Epithelial cell of esophagus (primary cell): Measurements from ENCODE around the gene REPIN1.

Experiments used
- DNase-seq: peaks from one replicate; pipeline ENCODE4 v3.0.0; 2010; ENCODE audit warnings: low read depth
- H3K4me3 ChIP-seq: 2 replicates; pipeline ENCODE4 v1.5.1; 2011; ENCODE audit warnings: mild to moderate bottlenecking, low read length, control low read depth
- TF ChIP-seq, protein P1 (sequence below): IDR thresholded peaks from 2 replicates; pipeline ENCODE4 v1.5.1; 2011; ENCODE audit warnings: low read depth, mild to moderate bottlenecking, low read length, control low read depth, inconsistent platforms; ENCODE audit not compliant: insufficient read depth; ENCODE audit errors: missing control alignments

Gene REPIN1

DNA sequence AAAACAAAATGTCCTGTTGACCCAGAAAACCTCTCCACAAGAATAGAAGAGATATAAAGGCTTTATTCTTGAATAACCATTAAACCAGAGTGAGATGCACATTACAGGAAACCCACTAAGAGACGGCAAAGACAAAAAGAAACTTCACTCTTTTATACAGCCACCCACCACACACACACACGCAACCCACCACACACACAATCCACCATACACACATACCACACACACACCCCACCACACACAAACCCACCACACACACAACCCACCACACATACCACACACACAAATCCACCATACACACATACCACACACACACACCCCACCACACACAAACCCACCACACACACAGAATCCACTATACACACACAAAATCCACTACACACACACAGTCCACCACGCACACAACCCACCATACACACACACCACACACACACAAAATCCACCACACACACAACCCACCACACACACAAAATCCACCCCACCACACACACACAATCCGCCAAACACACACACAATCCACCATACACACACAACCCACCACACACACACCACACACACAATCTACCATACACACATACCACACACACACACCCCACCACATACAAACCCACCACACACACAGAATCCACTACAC, 9.5 kb upstream of the REPIN1 start:
- DNase-seq, result no peak
- TF ChIP-seq, protein P1, sequence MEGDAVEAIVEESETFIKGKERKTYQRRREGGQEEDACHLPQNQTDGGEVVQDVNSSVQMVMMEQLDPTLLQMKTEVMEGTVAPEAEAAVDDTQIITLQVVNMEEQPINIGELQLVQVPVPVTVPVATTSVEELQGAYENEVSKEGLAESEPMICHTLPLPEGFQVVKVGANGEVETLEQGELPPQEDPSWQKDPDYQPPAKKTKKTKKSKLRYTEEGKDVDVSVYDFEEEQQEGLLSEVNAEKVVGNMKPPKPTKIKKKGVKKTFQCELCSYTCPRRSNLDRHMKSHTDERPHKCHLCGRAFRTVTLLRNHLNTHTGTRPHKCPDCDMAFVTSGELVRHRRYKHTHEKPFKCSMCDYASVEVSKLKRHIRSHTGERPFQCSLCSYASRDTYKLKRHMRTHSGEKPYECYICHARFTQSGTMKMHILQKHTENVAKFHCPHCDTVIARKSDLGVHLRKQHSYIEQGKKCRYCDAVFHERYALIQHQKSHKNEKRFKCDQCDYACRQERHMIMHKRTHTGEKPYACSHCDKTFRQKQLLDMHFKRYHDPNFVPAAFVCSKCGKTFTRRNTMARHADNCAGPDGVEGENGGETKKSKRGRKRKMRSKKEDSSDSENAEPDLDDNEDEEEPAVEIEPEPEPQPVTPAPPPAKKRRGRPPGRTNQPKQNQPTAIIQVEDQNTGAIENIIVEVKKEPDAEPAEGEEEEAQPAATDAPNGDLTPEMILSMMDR, result no peak
- no peak overlapping the region for H3K4me3 ChIP-seq

DNA sequence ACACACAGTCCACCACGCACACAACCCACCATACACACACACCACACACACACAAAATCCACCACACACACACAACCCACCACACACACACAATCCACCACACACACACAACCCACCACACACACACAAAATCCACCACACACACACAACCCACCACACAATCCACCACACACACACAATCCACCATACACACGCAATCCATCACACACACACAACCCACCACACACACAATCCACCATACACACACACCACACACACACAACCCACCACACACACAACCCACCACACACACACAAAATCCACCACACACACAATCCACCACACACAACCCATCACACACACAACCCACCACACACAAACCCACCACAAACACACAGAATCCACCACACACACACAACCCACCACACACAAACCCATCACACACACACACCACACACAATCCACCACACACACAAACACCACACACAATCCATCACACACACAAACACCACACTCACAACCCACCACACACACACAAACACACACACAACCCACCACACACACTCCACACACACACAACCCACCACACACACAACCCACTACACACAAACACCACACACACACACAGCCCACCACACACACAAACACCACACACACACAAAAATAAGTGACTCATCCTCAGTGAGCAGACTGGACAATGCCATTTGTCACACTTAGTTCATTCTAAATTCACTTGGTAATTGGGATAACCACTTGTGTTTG, 8.8 kb upstream of the REPIN1 start:
- DNase-seq, result no peak
- TF ChIP-seq, protein P1, result no peak
- H3K4me3 ChIP-seq, result no peak overlapping the region

DNA sequence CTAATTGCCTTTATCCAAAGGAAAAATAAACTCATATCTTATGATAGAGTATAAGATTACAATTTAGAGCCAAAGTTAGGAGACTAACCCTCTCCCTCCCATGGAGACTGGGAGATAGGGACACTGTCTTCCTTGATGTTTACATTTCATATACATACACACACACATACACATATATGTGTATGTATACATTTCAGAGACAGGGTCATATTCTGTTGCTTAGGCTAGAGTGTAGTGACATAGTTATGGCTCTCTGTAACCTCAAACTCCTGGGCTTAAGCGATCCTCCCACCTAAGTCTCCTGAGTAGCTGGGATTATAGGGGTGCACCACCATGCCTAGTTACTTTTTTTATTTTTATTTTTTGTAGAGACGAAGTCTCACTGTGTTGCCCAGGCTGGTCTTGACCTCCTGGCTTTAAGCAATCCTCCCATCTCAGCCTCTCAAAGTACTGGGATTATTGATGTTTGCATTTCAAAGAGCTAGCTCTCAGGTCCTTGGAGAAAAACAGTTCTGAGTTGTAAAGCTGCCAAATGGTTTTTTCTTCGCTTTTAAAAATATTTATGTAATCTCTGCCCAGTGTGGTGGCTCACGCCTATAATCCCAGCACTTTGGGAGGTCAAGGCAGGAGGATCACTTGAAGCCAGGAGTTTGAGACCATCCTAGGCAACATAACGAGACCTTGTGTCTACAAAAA, 8.1 kb upstream of the REPIN1 start:
- DNase-seq, result no peak
- TF ChIP-seq, protein P1, result no peak
- H3K4me3 ChIP-seq, result no peak overlapping the region

DNA sequence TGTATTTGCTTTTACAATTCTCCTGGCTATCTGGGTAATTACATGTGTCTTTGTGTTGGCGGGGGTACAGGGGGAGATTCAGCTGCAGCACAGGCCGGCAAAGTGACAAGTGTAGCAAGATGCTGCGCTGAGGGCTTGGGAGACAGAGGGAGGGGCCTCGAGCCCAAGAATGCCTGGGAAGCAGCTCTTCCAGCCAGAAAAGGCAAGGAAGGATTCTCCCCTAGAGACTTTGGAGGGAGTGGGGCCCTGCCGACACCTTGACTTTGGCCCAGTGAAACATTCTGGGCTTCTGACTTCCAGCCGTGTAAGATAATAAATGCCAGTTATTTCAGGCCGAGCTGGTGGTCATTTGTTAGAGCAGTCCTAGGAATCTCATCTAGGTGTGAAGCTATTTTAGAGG, 7.2 kb upstream of the REPIN1 start:
- no peak overlapping the region for H3K4me3 ChIP-seq
- no peak for DNase-seq
- TF ChIP-seq, protein P1, result no peak

DNA sequence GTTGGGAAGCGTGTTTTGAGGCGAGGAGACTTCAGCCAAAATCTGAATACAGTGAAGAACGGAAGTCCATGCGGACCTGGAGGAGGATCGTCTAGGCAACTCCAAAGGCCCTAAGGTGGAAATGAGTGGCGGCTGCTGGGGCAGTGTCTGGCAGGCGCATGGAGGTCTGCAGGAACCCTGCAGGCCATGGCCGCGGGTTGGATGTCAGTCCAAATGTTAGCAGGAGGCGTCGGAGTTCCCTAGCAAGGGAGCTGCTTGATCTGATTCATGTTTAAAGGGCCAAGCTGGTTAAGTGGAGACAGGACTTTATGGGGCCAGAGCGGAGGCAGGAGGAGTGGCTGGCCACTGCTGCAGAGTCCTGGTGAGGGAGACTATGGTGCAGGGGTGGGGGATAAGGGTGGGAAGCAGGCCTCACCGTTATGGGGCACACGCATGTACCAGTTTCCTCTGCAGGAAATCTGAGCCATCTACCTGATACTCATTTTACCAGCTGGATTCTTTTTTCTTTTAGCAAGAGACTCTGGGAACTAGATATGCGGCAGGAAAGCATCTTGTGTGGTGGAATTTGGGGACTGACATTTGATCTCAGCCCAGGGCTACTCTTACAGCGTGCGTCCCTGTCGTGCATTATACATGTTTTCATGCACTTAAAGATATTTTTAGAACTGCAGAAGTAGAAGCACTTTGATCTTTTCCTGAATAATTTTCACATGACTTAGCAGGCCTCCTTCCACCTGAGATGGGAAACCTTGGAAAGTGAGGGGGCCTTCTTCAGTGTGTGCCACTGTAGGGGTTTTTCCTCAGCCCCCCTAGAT, 6.6 kb upstream of the REPIN1 start:
- TF ChIP-seq, protein P1, result no peak
- H3K4me3 ChIP-seq, result no peak overlapping the region
- no peak for DNase-seq

DNA sequence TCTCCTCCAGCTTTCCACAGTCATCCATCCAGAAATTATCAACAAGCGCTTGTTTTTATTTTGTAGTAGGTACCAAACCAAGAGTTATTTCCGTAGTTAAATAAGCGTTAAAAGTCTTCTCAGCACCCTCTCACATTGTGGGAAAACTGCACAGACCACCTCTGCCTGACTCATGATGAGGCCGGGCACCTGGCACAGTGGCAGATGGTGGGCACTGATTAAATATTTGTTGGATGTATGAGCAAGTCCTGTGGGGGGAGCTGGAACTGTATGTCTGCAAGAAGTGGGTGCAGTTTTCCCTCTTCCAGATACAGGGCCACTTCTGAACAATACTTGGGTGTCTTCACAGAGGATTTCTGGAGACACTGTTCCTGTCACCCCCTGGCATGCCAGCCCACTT, 5.3 kb upstream of the REPIN1 start:
- no peak overlapping the region for H3K4me3 ChIP-seq
- TF ChIP-seq, protein P1, result no peak
- DNase-seq, result no peak
